ENCODE data around the gene UBA1.

DNA sequence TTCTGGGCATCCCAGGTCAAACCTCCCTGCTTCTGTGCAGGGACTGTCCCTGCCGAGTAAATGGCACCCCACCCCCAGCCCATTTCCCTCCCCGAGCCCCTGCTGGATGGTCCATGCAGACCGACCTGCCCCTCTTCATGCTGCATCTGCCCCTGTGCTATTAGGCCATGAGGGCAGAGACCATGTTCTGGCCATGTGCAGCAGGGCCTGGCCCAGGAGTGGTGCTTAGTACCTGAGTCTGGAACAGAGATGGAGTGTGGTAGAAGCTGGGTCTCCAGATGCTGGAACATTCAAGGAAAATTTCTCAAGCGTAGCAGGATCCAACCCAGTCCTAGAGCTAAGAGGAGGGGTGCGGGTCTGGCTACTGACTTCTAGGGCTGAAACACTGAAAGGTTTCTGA lies 15.3 kb upstream of the UBA1 start:
- TF ChIP-seq, protein P1, sequence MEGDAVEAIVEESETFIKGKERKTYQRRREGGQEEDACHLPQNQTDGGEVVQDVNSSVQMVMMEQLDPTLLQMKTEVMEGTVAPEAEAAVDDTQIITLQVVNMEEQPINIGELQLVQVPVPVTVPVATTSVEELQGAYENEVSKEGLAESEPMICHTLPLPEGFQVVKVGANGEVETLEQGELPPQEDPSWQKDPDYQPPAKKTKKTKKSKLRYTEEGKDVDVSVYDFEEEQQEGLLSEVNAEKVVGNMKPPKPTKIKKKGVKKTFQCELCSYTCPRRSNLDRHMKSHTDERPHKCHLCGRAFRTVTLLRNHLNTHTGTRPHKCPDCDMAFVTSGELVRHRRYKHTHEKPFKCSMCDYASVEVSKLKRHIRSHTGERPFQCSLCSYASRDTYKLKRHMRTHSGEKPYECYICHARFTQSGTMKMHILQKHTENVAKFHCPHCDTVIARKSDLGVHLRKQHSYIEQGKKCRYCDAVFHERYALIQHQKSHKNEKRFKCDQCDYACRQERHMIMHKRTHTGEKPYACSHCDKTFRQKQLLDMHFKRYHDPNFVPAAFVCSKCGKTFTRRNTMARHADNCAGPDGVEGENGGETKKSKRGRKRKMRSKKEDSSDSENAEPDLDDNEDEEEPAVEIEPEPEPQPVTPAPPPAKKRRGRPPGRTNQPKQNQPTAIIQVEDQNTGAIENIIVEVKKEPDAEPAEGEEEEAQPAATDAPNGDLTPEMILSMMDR (IDR thresholded peaks at IDR 0.05; ENCODE audit: insufficient read depth, low read length): no peak
- no peak for TF ChIP-seq GABPA (IDR thresholded peaks at IDR 0.05; ENCODE audit: low read depth)
- TF ChIP-seq, protein P2, sequence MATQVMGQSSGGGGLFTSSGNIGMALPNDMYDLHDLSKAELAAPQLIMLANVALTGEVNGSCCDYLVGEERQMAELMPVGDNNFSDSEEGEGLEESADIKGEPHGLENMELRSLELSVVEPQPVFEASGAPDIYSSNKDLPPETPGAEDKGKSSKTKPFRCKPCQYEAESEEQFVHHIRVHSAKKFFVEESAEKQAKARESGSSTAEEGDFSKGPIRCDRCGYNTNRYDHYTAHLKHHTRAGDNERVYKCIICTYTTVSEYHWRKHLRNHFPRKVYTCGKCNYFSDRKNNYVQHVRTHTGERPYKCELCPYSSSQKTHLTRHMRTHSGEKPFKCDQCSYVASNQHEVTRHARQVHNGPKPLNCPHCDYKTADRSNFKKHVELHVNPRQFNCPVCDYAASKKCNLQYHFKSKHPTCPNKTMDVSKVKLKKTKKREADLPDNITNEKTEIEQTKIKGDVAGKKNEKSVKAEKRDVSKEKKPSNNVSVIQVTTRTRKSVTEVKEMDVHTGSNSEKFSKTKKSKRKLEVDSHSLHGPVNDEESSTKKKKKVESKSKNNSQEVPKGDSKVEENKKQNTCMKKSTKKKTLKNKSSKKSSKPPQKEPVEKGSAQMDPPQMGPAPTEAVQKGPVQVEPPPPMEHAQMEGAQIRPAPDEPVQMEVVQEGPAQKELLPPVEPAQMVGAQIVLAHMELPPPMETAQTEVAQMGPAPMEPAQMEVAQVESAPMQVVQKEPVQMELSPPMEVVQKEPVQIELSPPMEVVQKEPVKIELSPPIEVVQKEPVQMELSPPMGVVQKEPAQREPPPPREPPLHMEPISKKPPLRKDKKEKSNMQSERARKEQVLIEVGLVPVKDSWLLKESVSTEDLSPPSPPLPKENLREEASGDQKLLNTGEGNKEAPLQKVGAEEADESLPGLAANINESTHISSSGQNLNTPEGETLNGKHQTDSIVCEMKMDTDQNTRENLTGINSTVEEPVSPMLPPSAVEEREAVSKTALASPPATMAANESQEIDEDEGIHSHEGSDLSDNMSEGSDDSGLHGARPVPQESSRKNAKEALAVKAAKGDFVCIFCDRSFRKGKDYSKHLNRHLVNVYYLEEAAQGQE (IDR thresholded peaks at IDR 0.05; ENCODE audit: insufficient replicate concordance, low read depth): no peak

All from HL-60 (cell line).